ENCODE measurements around the gene ALCAM. TPM values are rescaled to one million over a fixed set of nuclear protein-coding genes. Genes with fewer than 3 reads are reported as not detected.

The ALCAM gene
- total RNA-seq, 4 donors from 2014 or later = 9.4 to 25.9 (median 16.6) TPM

- no peaks in the 10 kb centered on the region for H3K36me3 ChIP-seq
- H3K9me3 ChIP-seq = no peaks in the 10 kb centered on the region
- no peaks in the 10 kb centered on the region for H3K27me3 ChIP-seq
- H3K4me3 ChIP-seq = no peak overlapping the region
- H3K4me1 ChIP-seq = no peaks in the 10 kb centered on the region
- intact Hi-C loops (cut with DNase I; ENCODE audit: low total_unique reads) = no loop called here
- DNase-seq = no peak
- TF ChIP-seq EP300 (IDR thresholded peaks at IDR 0.05; ENCODE audit: low read depth) (no peak), POLR2AphosphoS5 (IDR thresholded peaks at IDR 0.05) (no peak), POLR2A (IDR thresholded peaks at IDR 0.05) (no peak), CTCF (IDR thresholded peaks at IDR 0.05) (no peak)
- in situ Hi-C loops (cut with MboI; ENCODE audit: low pct_ligation_motif_present in 1 of 4, low pct_unique_long_range_greater_than_20kb in 1 of 4, low sequenced_read_pairs in 3 of 4) = no loop called here
- H3K27ac ChIP-seq = no peak overlapping the region
These were observed 239.3 kb downstream of the ALCAM start for GRCh38 chr3:105606016-105606415.

- no peak for DNase-seq
- 83% methylated on average over 17 of the region's 17 CpGs; no CpG with 5 or more reads in 1 of the 2 donors for WGBS, 2 donors (ENCODE audit: low coverage in 1 of 2)
- H3K9me3 ChIP-seq = no peaks in the 10 kb centered on the region
- TF ChIP-seq CTCF (IDR thresholded peaks at IDR 0.05) = no peak
- TF ChIP-seq POLR2A (IDR thresholded peaks at IDR 0.05) = no peak
- no peak for TF ChIP-seq POLR2AphosphoS5 (IDR thresholded peaks at IDR 0.05)
- TF ChIP-seq EP300 (IDR thresholded peaks at IDR 0.05; ENCODE audit: low read depth) = no peak
- H3K27me3 ChIP-seq = no peaks in the 10 kb centered on the region
- in situ Hi-C loops (cut with MboI; ENCODE audit: low pct_ligation_motif_present in 1 of 4, low pct_unique_long_range_greater_than_20kb in 1 of 4, low sequenced_read_pairs in 3 of 4) (no loop called here), intact Hi-C loops (cut with DNase I; ENCODE audit: low total_unique reads) (no loop called here)
- peaks cover 0 to 4% (median 3%) of the 10 kb centered on the region in 4 donors for H3K4me1 ChIP-seq
- no peak overlapping the region for H3K27ac ChIP-seq
- no peak overlapping the region for H3K4me3 ChIP-seq
- H3K36me3 ChIP-seq = no peaks in the 10 kb centered on the region
These were observed 241.9 kb downstream of the ALCAM start for GRCh38 chr3:105608623-105609022.

GRCh38 chr3:105610473-105610872 lies 243.8 kb downstream of the ALCAM start:
- Histone ChIP-seq H3K27ac (no peak overlapping the region), H3K36me3 (no peaks in the 10 kb centered on the region), H3K27me3 (no peaks in the 10 kb centered on the region), H3K4me3 (no peak overlapping the region), H3K4me1 (peaks cover 0 to 4% (median 3%) of the 10 kb centered on the region in 4 donors), H3K9me3 (no peaks in the 10 kb centered on the region)
- no peak for TF ChIP-seq CTCF (IDR thresholded peaks at IDR 0.05)
- TF ChIP-seq EP300 (IDR thresholded peaks at IDR 0.05; ENCODE audit: low read depth) = no peak
- no peak for TF ChIP-seq POLR2A (IDR thresholded peaks at IDR 0.05)
- in situ Hi-C loops (cut with MboI; ENCODE audit: low pct_ligation_motif_present in 1 of 4, low pct_unique_long_range_greater_than_20kb in 1 of 4, low sequenced_read_pairs in 3 of 4) (no loop called here), intact Hi-C loops (cut with DNase I; ENCODE audit: low total_unique reads) (no loop called here)
- DNase-seq = no peak
- WGBS, 2 donors (ENCODE audit: low coverage in 1 of 2) = 94 to 97% methylated on average over 3 to 4 of the region's 4 CpGs

- Histone ChIP-seq H3K36me3 (no peaks in the 10 kb centered on the region), H3K27ac (no peak overlapping the region), H3K9me3 (no peaks in the 10 kb centered on the region), H3K27me3 (no peaks in the 10 kb centered on the region), H3K4me3 (no peak overlapping the region), H3K4me1 (peaks cover 0 to 4% (median 3%) of the 10 kb centered on the region in 4 donors)
- intact Hi-C loops (cut with DNase I; ENCODE audit: low total_unique reads) = no loop called here
- WGBS, 2 donors (ENCODE audit: low coverage in 1 of 2) = 51 to 54% methylated on average over 5 of the region's 5 CpGs
- in situ Hi-C loops (cut with MboI; ENCODE audit: low pct_ligation_motif_present in 1 of 4, low pct_unique_long_range_greater_than_20kb in 1 of 4, low sequenced_read_pairs in 3 of 4) = no loop called here
- no peak for TF ChIP-seq POLR2A (IDR thresholded peaks at IDR 0.05)
- TF ChIP-seq EP300 (IDR thresholded peaks at IDR 0.05; ENCODE audit: low read depth) = no peak
- TF ChIP-seq CTCF (IDR thresholded peaks at IDR 0.05) = no peak
- TF ChIP-seq POLR2AphosphoS5 (IDR thresholded peaks at IDR 0.05) = no peak
- DNase-seq = no peak
These were observed 244.8 kb downstream of the ALCAM start for GRCh38 chr3:105611304-105612192.

Measured in transverse colon (tissue), 4 donors.